Ectodermal cell (in vitro differentiated cells): ENCODE results near the gene SPTBN4.

Source experiments
- H3K27ac ChIP-seq: 2 replicates; pipeline ENCODE4 v1.7.0; 2013; ENCODE audit warnings: mild to moderate bottlenecking, low read depth, low read length; ENCODE audit not compliant: insufficient read depth, poor library complexity, severe bottlenecking
- H3K27me3 ChIP-seq: 2 replicates; pipeline ENCODE4 v1.7.0; 2013; ENCODE audit warnings: mild to moderate bottlenecking, low read length; ENCODE audit not compliant: insufficient read depth, control insufficient read depth, poor library complexity, severe bottlenecking
- H3K36me3 ChIP-seq: one replicate; pipeline ENCODE4 v1.7.0; 2013; ENCODE audit warnings: low read length; ENCODE audit not compliant: control insufficient read depth, insufficient read depth
- H3K4me1 ChIP-seq: one replicate; pipeline ENCODE4 v1.7.0; 2013; ENCODE audit warnings: low read length; ENCODE audit not compliant: control insufficient read depth, insufficient read depth
- H3K4me3 ChIP-seq: 2 replicates; pipeline ENCODE4 v1.7.0; 2013; ENCODE audit warnings: low read depth, low read length, control low read depth; ENCODE audit not compliant: insufficient read depth
- H3K9me3 ChIP-seq: 2 replicates; pipeline ENCODE4 v1.7.0; 2013; ENCODE audit warnings: mild to moderate bottlenecking, low read length, moderate library complexity; ENCODE audit not compliant: control insufficient read depth
- WGBS, 2 experiments: methylation state at CpG; one replicate each; pipeline ENCODE4 v1.1.7; 2013; ENCODE audit warnings: missing lambda C conversion rate in 2 of 2; 5-methylcytosine and 5-hydroxymethylcytosine counted together

Gene SPTBN4

GRCh38 chr19:40575326-40575725 is 108.5 kb downstream of the SPTBN4 start:
- peaks cover 8% of the 10 kb centered on the region for H3K27me3 ChIP-seq
- H3K36me3 ChIP-seq: no peaks in the 10 kb centered on the region
- WGBS, 2 experiments: 73 to 75% methylated on average over 18 of the region's 18 CpGs
- no peak overlapping the region for H3K27ac ChIP-seq
- H3K4me1 ChIP-seq: no peaks in the 10 kb centered on the region
- no peak overlapping the region for H3K4me3 ChIP-seq
- H3K9me3 ChIP-seq: no peaks in the 10 kb centered on the region

- peak overlapping the region; percentile 88 for H3K4me3 ChIP-seq
- H3K4me1 ChIP-seq: no peaks in the 10 kb centered on the region
- H3K9me3 ChIP-seq: no peaks in the 10 kb centered on the region
- 2 to 5% methylated on average over 20 to 22 of the region's 22 CpGs for WGBS, 2 experiments
- H3K36me3 ChIP-seq: no peaks in the 10 kb centered on the region
- peaks cover 7% of the 10 kb centered on the region for H3K27me3 ChIP-seq
- H3K27ac ChIP-seq: no peak overlapping the region
These were observed 109.4 kb downstream of the SPTBN4 start for GRCh38 chr19:40576151-40576584.

- no peaks in the 10 kb centered on the region for H3K9me3 ChIP-seq
- no peaks in the 10 kb centered on the region for H3K4me1 ChIP-seq
- peaks cover 7% of the 10 kb centered on the region for H3K27me3 ChIP-seq
- H3K4me3 ChIP-seq: peak within 1 kb of the TSS; percentile 88
- 1% methylated on average over 53 to 55 of the region's 55 CpGs for WGBS, 2 experiments
- no peaks in the 10 kb centered on the region for H3K36me3 ChIP-seq
- no peak within 1 kb of the TSS for H3K27ac ChIP-seq
These were observed 110.0 kb downstream of the SPTBN4 start, which contains the start of gene SHKBP1 for GRCh38 chr19:40576585-40577451. Gene SHKBP1 (plus strand): TSS chr19:40576873. CDS start chr19:40576900, 27 bp downstream.

- no peaks in the 10 kb centered on the region for H3K4me1 ChIP-seq
These were observed 111.7 kb downstream of the SPTBN4 start for GRCh38 chr19:40578442-40578908.

GRCh38 chr19:40580619-40581018 is 113.8 kb downstream of the SPTBN4 start:
- Histone ChIP-seq H3K36me3 (peaks cover 4% of the 10 kb centered on the region), H3K4me1 (no peaks in the 10 kb centered on the region)

More at GRCh38 chr19:40578442-40578908, 111.7 kb downstream of the SPTBN4 start:
- H3K4me3 ChIP-seq: no peak overlapping the region
- peaks cover 4% of the 10 kb centered on the region for H3K36me3 ChIP-seq
- no peak overlapping the region for H3K27ac ChIP-seq
- 78 to 83% methylated on average over 12 of the region's 12 CpGs for WGBS, 2 experiments
- no peaks in the 10 kb centered on the region for H3K9me3 ChIP-seq
- H3K27me3 ChIP-seq: peaks cover 7% of the 10 kb centered on the region

GRCh38 chr19:40581531-40581930 is 114.7 kb downstream of the SPTBN4 start:
- H3K4me1 ChIP-seq: no peaks in the 10 kb centered on the region
- no peak overlapping the region for H3K27ac ChIP-seq
- H3K27me3 ChIP-seq: no peaks in the 10 kb centered on the region
- H3K4me3 ChIP-seq: no peak overlapping the region
- WGBS, 2 experiments: 95 to 96% methylated on average over 5 of the region's 5 CpGs
- peaks cover 4% of the 10 kb centered on the region for H3K36me3 ChIP-seq
- H3K9me3 ChIP-seq: no peaks in the 10 kb centered on the region

More at GRCh38 chr19:40580619-40581018, 113.8 kb downstream of the SPTBN4 start:
- no peak overlapping the region for H3K4me3 ChIP-seq
- no peaks in the 10 kb centered on the region for H3K9me3 ChIP-seq
- H3K27ac ChIP-seq: no peak overlapping the region
- peaks cover 7% of the 10 kb centered on the region for H3K27me3 ChIP-seq
- 95 to 96% methylated on average over 13 of the region's 13 CpGs for WGBS, 2 experiments

- Histone ChIP-seq H3K36me3 (peaks cover 4% of the 10 kb centered on the region), H3K4me3 (no peak overlapping the region), H3K27ac (no peak overlapping the region), H3K4me1 (no peaks in the 10 kb centered on the region), H3K9me3 (no peaks in the 10 kb centered on the region), H3K27me3 (no peaks in the 10 kb centered on the region)
- 91 to 97% methylated on average over 2 of the region's 2 CpGs for WGBS, 2 experiments
These were observed 115.7 kb downstream of the SPTBN4 start for GRCh38 chr19:40582467-40582866.

- WGBS, 2 experiments: 89 to 92% methylated on average over 14 of the region's 14 CpGs
- Histone ChIP-seq H3K36me3 (peaks cover 4% of the 10 kb centered on the region), H3K27me3 (no peaks in the 10 kb centered on the region), H3K4me1 (no peaks in the 10 kb centered on the region), H3K9me3 (no peaks in the 10 kb centered on the region), H3K4me3 (no peak overlapping the region), H3K27ac (no peak overlapping the region)
These were observed 116.5 kb downstream of the SPTBN4 start for GRCh38 chr19:40583283-40583682.

- WGBS, 2 experiments: 80 to 85% methylated on average over 5 of the region's 5 CpGs
- peaks cover 4% of the 10 kb centered on the region for H3K36me3 ChIP-seq
These were observed 117.2 kb downstream of the SPTBN4 start for GRCh38 chr19:40584007-40584406.

GRCh38 chr19:40585241-40585981 is 118.6 kb downstream of the SPTBN4 start:
- Histone ChIP-seq H3K36me3 (peaks cover 4% of the 10 kb centered on the region), H3K4me1 (peaks cover 9% of the 10 kb centered on the region)
- 93 to 95% methylated on average over 11 of the region's 11 CpGs for WGBS, 2 experiments

More at GRCh38 chr19:40584007-40584406, 117.2 kb downstream of the SPTBN4 start:
- H3K4me1 ChIP-seq: no peaks in the 10 kb centered on the region
- no peaks in the 10 kb centered on the region for H3K27me3 ChIP-seq
- H3K9me3 ChIP-seq: no peaks in the 10 kb centered on the region
- no peak overlapping the region for H3K27ac ChIP-seq
- H3K4me3 ChIP-seq: no peak overlapping the region

More at GRCh38 chr19:40585241-40585981, 118.6 kb downstream of the SPTBN4 start:
- H3K27me3 ChIP-seq: no peaks in the 10 kb centered on the region
- H3K9me3 ChIP-seq: no peaks in the 10 kb centered on the region
- H3K4me3 ChIP-seq: no peak overlapping the region
- H3K27ac ChIP-seq: no peak overlapping the region
